HepG2 (cell line): ENCODE data around the gene SLC20A1. TPM values are rescaled to one million over a fixed set of nuclear protein-coding genes. Genes with fewer than 3 reads are reported as not detected.

ENCODE experiments used
- ATAC-seq: fragments of 200-7000 bp; cut with Tn5 transposase; 3 replicates; pipeline ENCODE4 v1.9.1; 2020; ENCODE audit warnings: mild to moderate bottlenecking, moderate library complexity
- BruUV-seq: library from RNA; stranded (reverse); fragments of 400-500 nt; replicated peaks from 2 replicates; lab custom pipeline; 2021; lab: Mats Ljungman, UMichigan
- CTCF ChIA-PET: fragments of 300-600 bp; formaldehyde crosslinking; extraction: SDS; loops from one replicate; lab custom pipeline; 2021; ENCODE audit warnings: low total read pairs, inconsistent platforms, low intra/inter-chr PET ratio; lab: Yijun Ruan, JAX
- POLR2A ChIA-PET: fragments of 350-600 bp; sonication (Branson Sonifier 250); formaldehyde crosslinking; loops from one replicate; lab custom pipeline; 2020; ENCODE audit warnings: antibody characterized with exemption, inconsistent platforms; lab: Yijun Ruan, JAX
- DNase-seq: peaks from one replicate; pipeline ENCODE4 v3.0.0-alpha.2; 2015; ENCODE audit warnings: low spot score
- FAIRE-seq: peaks from 3 replicates; lab custom pipeline; 2011; peaks lifted over from hg19 to GRCh38; lab: Jason Lieb, UNC
- H2AFZ ChIP-seq: one replicate; pipeline ENCODE4 v1.6.1; 2011; ENCODE audit warnings: low read length, inconsistent platforms
- H3K27ac ChIP-seq: fragments of 300-600 bp; 3 replicates; pipeline ENCODE4 v1.8.0; 2011; ENCODE audit warnings: mixed run types, mild to moderate bottlenecking, mixed read lengths, low read length, inconsistent platforms; ENCODE audit not compliant: insufficient read depth; ENCODE audit errors: extremely low read length
- H3K27me3 ChIP-seq, 2 experiments: fragments of 200-600 bp in 1 of 2; 2 replicates in 1 of 2; 3 replicates in 1 of 2; pipeline versions ENCODE4 v1.6.0 to v1.8.0; 2011; ENCODE audit warnings: low read length in 2 of 2, mild to moderate bottlenecking in 2 of 2, moderate library complexity in 2 of 2, inconsistent platforms in 1 of 2; ENCODE audit not compliant: insufficient read depth in 2 of 2, control insufficient read depth in 1 of 2
- H3K36me3 ChIP-seq, 2 experiments: fragments of 200-600 bp in 1 of 2; replicated peaks in 1 of 2; 2 replicates in 1 of 2; 3 replicates in 1 of 2; pipeline versions ENCODE4 v1.5.1 to v1.8.0; 2011; ENCODE audit warnings: low read length in 2 of 2, inconsistent platforms in 1 of 2; ENCODE audit not compliant: insufficient read depth in 2 of 2, control insufficient read depth in 1 of 2
- H3K4me1 ChIP-seq: 2 replicates; pipeline ENCODE4 v1.5.1; 2012; ENCODE audit warnings: low read length, inconsistent platforms; ENCODE audit not compliant: insufficient read depth
- H3K4me2 ChIP-seq: 2 replicates; pipeline ENCODE4 v1.6.0; 2011; ENCODE audit warnings: low read depth, low read length, inconsistent platforms
- H3K4me3 ChIP-seq, 3 experiments: fragments of 200-600 bp in 1 of 3; sonication (generic), shearing (Covaris generic) in 1 of 3; replicated peaks in 1 of 3; 2 replicates each; pipeline ENCODE4 v1.5.1; 2011 to 2016; ENCODE audit warnings: low read length in 3 of 3, inconsistent platforms in 2 of 3, low read depth in 2 of 3, mild to moderate bottlenecking in 2 of 3, control low read depth in 1 of 3, mixed read lengths in 1 of 3; ENCODE audit not compliant: insufficient read depth in 1 of 3
- H3K79me2 ChIP-seq: one replicate; pipeline ENCODE4 v1.6.1; 2011; ENCODE audit warnings: low read length, inconsistent platforms; ENCODE audit not compliant: insufficient read depth
- H3K9ac ChIP-seq: 2 replicates; pipeline ENCODE4 v1.6.0; 2011; ENCODE audit warnings: mild to moderate bottlenecking, low read depth, low read length, inconsistent platforms; ENCODE audit not compliant: insufficient read depth
- H3K9me3 ChIP-seq: 2 replicates; pipeline ENCODE4 v1.5.1; 2012; ENCODE audit warnings: mild to moderate bottlenecking, low read length
- H4K20me1 ChIP-seq: 2 replicates; pipeline ENCODE4 v1.6.0; 2011; ENCODE audit warnings: inconsistent platforms, mild to moderate bottlenecking, low read length, moderate library complexity; ENCODE audit not compliant: insufficient read depth
- CC2D1A ChIP-seq: sonication (generic); formaldehyde crosslinking; IDR thresholded peaks from 2 replicates; pipeline ENCODE4 v1.8.1; 2023; ENCODE audit warnings: mild to moderate bottlenecking, missing genetic modification reagents
- MAF1 ChIP-seq: sonication (generic); formaldehyde crosslinking; IDR thresholded peaks from 2 replicates; pipeline ENCODE4 v1.5.0; 2020; ENCODE audit warnings: missing genetic modification reagents, borderline replicate concordance
- MEIS1 ChIP-seq: sonication (generic); formaldehyde crosslinking; IDR thresholded peaks from 2 replicates; pipeline ENCODE4 v1.9.0; 2021; ENCODE audit warnings: mild to moderate bottlenecking, missing genetic modification reagents, moderate library complexity, borderline replicate concordance
- NR3C1 ChIP-seq: sonication (generic); formaldehyde crosslinking; IDR thresholded peaks from 2 replicates; pipeline ENCODE4 v1.4.0; 2020; ENCODE audit warnings: missing genetic modification reagents
- POGZ ChIP-seq: sonication (generic); formaldehyde crosslinking; IDR thresholded peaks from 2 replicates; pipeline ENCODE4 v1.4.0; 2020; ENCODE audit warnings: mild to moderate bottlenecking, missing genetic modification reagents
- SMC3 ChIP-seq: IDR thresholded peaks from 2 replicates; pipeline ENCODE4 v1.6.1; 2011; ENCODE audit warnings: low read length, improper control_type of control experiment
- ZBTB25 ChIP-seq: IDR thresholded peaks from 2 replicates; pipeline ENCODE4 v1.6.1; 2018; ENCODE audit warnings: missing genetic modification reagents
- ZHX1 ChIP-seq: sonication (generic); formaldehyde crosslinking; IDR thresholded peaks from 2 replicates; pipeline ENCODE4 v1.8.1; 2022; ENCODE audit warnings: low read depth, mild to moderate bottlenecking, missing genetic modification reagents
- ZMAT5 ChIP-seq: sonication (generic); formaldehyde crosslinking; IDR thresholded peaks from 2 replicates; pipeline ENCODE4 v1.5.0; 2020; ENCODE audit warnings: mild to moderate bottlenecking, low read depth, missing genetic modification reagents, borderline replicate concordance
- ZNF44 ChIP-seq: sonication (generic); formaldehyde crosslinking; IDR thresholded peaks from 2 replicates; pipeline ENCODE4 v1.5.1; 2020; ENCODE audit warnings: mild to moderate bottlenecking, missing genetic modification reagents
- ZNF446 ChIP-seq: sonication (generic); formaldehyde crosslinking; IDR thresholded peaks from 2 replicates; pipeline ENCODE4 v1.5.0; 2020; ENCODE audit warnings: mild to moderate bottlenecking, missing genetic modification reagents
- ZNF629 ChIP-seq: sonication (generic); formaldehyde crosslinking; conservative IDR thresholded peaks from 2 replicates; pipeline ENCODE4 v1.5.0; 2020; ENCODE audit warnings: missing genetic modification reagents
- ZSCAN21 ChIP-seq: sonication (generic); formaldehyde crosslinking; IDR thresholded peaks from 2 replicates; pipeline ENCODE4 v1.8.0; 2022; ENCODE audit warnings: mild to moderate bottlenecking, missing genetic modification reagents, moderate library complexity, borderline replicate concordance
- WGBS: methylation state at CpG from one replicate; pipeline ENCODE4 v1.1.6; 2017; ENCODE audit warnings: low lambda C conversion rate; 5-methylcytosine and 5-hydroxymethylcytosine counted together
- in situ Hi-C: cut with HindIII; loops from 2 replicates; pipeline ENCODE4 v1.10.0; 2017; ENCODE audit warnings: low pct_unique_long_range_greater_than_20kb; ENCODE audit not compliant: extremely low pct_ligation_motif_present
- intact Hi-C: fragments of 100-400 bp; cut with micrococcal nuclease; formaldehyde crosslinking; loops from one replicate; pipeline ENCODE4 v1.10.0; 2022; ENCODE audit not compliant: unreplicated experiment
- polyA plus RNA-seq, 8 experiments: library from polyadenylated mRNA; depleted of rRNA in 3 of 8; stranded (reverse) in 7 of 8; unstranded in 1 of 8; fragments of >200 nt; fragmentation: Illumina TruSeq in 4 of 8; extraction: Trizol in 4 of 8; gene quantifications; 2 replicates each; pipeline versions ENCODE4 v1.2.1 to v1.2.3, GENCODE V29; 2011 to 2016; ENCODE audit warnings: low read depth in 4 of 8, missing spikeins in 1 of 8, mixed read lengths in 1 of 8; ENCODE audit not compliant: insufficient read depth in 1 of 8
- total RNA-seq, 5 experiments: library from RNA; depleted of rRNA; stranded (reverse); fragments of >200 nt; fragmentation: Illumina TruSeq; extraction: Trizol; gene quantifications; 2 replicates each; pipeline ENCODE4 v1.2.3, GENCODE V29; 2016; ENCODE audit warnings: low read depth in 1 of 5
- TF ChIP-seq, protein P1 (sequence below): sonication (generic); formaldehyde crosslinking; IDR thresholded peaks from 2 replicates; pipeline ENCODE4 v1.4.0; 2020; ENCODE audit warnings: missing genetic modification reagents
- TF ChIP-seq, protein P2 (sequence below): sonication (generic); formaldehyde crosslinking; IDR thresholded peaks from 2 replicates; pipeline ENCODE4 v1.9.0; 2021; ENCODE audit warnings: missing genetic modification reagents, borderline replicate concordance

The SLC20A1 gene
- total and polyA plus RNA-seq, 2 of the 13 experiments (the other 11 are each of a cell fraction or from before 2014, with no cell fraction given): 54.0 to 85.9 TPM

DNA sequence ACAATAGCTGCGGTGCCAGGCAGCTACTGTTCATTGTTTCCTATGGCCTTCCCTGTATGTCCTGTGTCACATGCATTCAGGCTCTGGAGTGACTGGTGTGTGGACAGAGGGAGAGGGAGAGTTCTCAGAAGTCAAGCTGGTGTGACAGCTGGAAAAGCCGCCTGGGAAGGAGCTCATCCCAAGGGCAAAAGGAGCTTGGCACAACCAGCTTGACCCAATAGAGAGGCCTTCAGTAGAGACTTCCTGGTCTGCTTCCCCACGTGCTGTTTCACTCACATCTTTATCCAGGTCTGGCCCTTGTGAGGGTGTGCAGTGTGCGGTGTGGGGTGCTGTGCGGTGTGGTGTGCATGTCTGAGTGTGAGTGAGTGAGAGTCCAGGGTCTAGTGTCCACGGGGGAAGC is 64.0 kb downstream of the SLC20A1 start:
- H3K9ac ChIP-seq: no peak overlapping the region
- no peaks in the 10 kb centered on the region for H3K36me3 ChIP-seq
- DNase-seq: no peak
- peaks cover 2 to 33% of the 10 kb centered on the region in 2 experiments; a peak in 4 of 5 replicates for H3K27me3 ChIP-seq
- no peak overlapping the region for H3K4me3 ChIP-seq
- FAIRE-seq: no peak
- H3K9me3 ChIP-seq: no peaks in the 10 kb centered on the region
- no peaks in the 10 kb centered on the region for H4K20me1 ChIP-seq
- H3K4me1 ChIP-seq: peaks cover 15% of the 10 kb centered on the region
- no TSS peak for BruUV-seq
- H2AFZ ChIP-seq: no peak overlapping the region
- no peak overlapping the region for H3K27ac ChIP-seq
- CTCF ChIA-PET: no interaction called here
- intact Hi-C loops: no loop called here
- no peak for ATAC-seq
- H3K4me2 ChIP-seq: no peak overlapping the region
- 53% methylated on average over 6 of the region's 6 CpGs for WGBS
- H3K79me2 ChIP-seq: no peaks in the 10 kb centered on the region
- POLR2A ChIA-PET: no interaction called here
- in situ Hi-C loops: no loop called here
- TF ChIP-seq ZBTB25 (CRISPR knock-in tag): no peak
- TF ChIP-seq NR3C1 (CRISPR knock-in tag): no peak
- TF ChIP-seq MAF1 (CRISPR knock-in tag): no peak
- TF ChIP-seq MEIS1 (CRISPR knock-in tag): no peak
- TF ChIP-seq, protein P1, sequence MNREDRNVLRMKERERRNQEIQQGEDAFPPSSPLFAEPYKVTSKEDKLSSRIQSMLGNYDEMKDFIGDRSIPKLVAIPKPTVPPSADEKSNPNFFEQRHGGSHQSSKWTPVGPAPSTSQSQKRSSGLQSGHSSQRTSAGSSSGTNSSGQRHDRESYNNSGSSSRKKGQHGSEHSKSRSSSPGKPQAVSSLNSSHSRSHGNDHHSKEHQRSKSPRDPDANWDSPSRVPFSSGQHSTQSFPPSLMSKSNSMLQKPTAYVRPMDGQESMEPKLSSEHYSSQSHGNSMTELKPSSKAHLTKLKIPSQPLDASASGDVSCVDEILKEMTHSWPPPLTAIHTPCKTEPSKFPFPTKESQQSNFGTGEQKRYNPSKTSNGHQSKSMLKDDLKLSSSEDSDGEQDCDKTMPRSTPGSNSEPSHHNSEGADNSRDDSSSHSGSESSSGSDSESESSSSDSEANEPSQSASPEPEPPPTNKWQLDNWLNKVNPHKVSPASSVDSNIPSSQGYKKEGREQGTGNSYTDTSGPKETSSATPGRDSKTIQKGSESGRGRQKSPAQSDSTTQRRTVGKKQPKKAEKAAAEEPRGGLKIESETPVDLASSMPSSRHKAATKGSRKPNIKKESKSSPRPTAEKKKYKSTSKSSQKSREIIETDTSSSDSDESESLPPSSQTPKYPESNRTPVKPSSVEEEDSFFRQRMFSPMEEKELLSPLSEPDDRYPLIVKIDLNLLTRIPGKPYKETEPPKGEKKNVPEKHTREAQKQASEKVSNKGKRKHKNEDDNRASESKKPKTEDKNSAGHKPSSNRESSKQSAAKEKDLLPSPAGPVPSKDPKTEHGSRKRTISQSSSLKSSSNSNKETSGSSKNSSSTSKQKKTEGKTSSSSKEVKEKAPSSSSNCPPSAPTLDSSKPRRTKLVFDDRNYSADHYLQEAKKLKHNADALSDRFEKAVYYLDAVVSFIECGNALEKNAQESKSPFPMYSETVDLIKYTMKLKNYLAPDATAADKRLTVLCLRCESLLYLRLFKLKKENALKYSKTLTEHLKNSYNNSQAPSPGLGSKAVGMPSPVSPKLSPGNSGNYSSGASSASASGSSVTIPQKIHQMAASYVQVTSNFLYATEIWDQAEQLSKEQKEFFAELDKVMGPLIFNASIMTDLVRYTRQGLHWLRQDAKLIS (CRISPR knock-in tag): no peak
- no peak for TF ChIP-seq ZSCAN21 (CRISPR knock-in tag)
- TF ChIP-seq CC2D1A: no peak
- no peak for TF ChIP-seq ZHX1 (CRISPR knock-in tag)
- TF ChIP-seq, protein P2, sequence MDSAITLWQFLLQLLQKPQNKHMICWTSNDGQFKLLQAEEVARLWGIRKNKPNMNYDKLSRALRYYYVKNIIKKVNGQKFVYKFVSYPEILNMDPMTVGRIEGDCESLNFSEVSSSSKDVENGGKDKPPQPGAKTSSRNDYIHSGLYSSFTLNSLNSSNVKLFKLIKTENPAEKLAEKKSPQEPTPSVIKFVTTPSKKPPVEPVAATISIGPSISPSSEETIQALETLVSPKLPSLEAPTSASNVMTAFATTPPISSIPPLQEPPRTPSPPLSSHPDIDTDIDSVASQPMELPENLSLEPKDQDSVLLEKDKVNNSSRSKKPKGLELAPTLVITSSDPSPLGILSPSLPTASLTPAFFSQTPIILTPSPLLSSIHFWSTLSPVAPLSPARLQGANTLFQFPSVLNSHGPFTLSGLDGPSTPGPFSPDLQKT: no peak
- TF ChIP-seq ZNF629 (CRISPR knock-in tag): no peak
- TF ChIP-seq SMC3: no peak
- TF ChIP-seq ZNF44 (CRISPR knock-in tag): no peak
- TF ChIP-seq POGZ (CRISPR knock-in tag): no peak
- no peak for TF ChIP-seq ZMAT5 (CRISPR knock-in tag)
- no peak for TF ChIP-seq ZNF446
